Gastrocnemius medialis (tissue), 4 donors: Measurements from ENCODE around the gene DDX49. TPM values are rescaled to one million over a fixed set of nuclear protein-coding genes. Genes with fewer than 3 reads are reported as not detected.

ENCODE experiments used
- ATAC-seq, 2 donors: fragments of 150-250 bp; one replicate each; pipeline ENCODE4 v1.9.1; 2016
- DNase-seq, 2 donors: peaks; one replicate each; pipeline ENCODE4 v3.0.0-alpha.2; 2019
- H3K27ac ChIP-seq, 4 donors: fragments of 200-600 bp; sonication (generic); 1 replicate in 1 of 4; 2 replicates in 3 of 4; pipeline ENCODE4 v1.5.1; 2016 to 2018; ENCODE audit warnings: mild to moderate bottlenecking in 2 of 4, moderate library complexity in 1 of 4
- H3K27me3 ChIP-seq, 3 donors: fragments of 200-600 bp; sonication (generic) in 2 of 3; 1 replicate in 1 of 3; 2 replicates in 2 of 3; pipeline versions ENCODE4 v1.5.1 to v1.6.0; 2016 to 2019; ENCODE audit warnings: mild to moderate bottlenecking in 1 of 3, moderate library complexity in 1 of 3
- H3K36me3 ChIP-seq, 2 donors: fragments of 200-600 bp; sonication (generic) in 1 of 2; one replicate each; pipeline ENCODE4 v1.5.1; 2017 to 2018
- H3K4me1 ChIP-seq, 2 donors: fragments of 200-600 bp; sonication (generic) in 1 of 2; one replicate each; pipeline ENCODE4 v1.5.1; 2016 to 2017; ENCODE audit warnings: mild to moderate bottlenecking in 2 of 2
- H3K4me3 ChIP-seq, 4 donors: fragments of 200-600 bp; sonication (generic) in 3 of 4; 1 replicate in 1 of 4; 2 replicates in 3 of 4; pipeline ENCODE4 v1.5.1; 2016 to 2019; ENCODE audit warnings: mild to moderate bottlenecking in 2 of 4
- H3K9me3 ChIP-seq, 3 donors: fragments of 200-600 bp; sonication (generic) in 2 of 3; 1 replicate in 1 of 3; 2 replicates in 2 of 3; pipeline ENCODE4 v1.5.1; 2016 to 2019
- POLR2A ChIP-seq, 2 donors: fragments of 450-650 bp; IDR thresholded peaks; one replicate each; pipeline ENCODE4 v1.6.1; 2017; ENCODE audit warnings: antibody characterized with exemption in 2 of 2, mild to moderate bottlenecking in 2 of 2, moderate library complexity in 2 of 2
- in situ Hi-C, 4 donors: fragments of 200-750 bp; cut with MboI; loops; one replicate each; pipeline versions ENCODE4 v1.15.0 to v1.8.0; 2017; ENCODE audit warnings: low sequenced_read_pairs in 4 of 4
- intact Hi-C: fragments of 100-400 bp; cut with DNase I; formaldehyde crosslinking; loops from one replicate; pipeline ENCODE4 v1.15.1; 2023; ENCODE audit warnings: low total_unique reads
- total RNA-seq, 4 donors: library from RNA; depleted of rRNA; stranded (reverse); fragments of >200 nt; gene quantifications; one replicate each; pipeline versions ENCODE4 v1.1.0 to v1.2.3, GENCODE V29; 2016
- TF ChIP-seq, protein P1 (sequence below), 5 experiments: fragments of 450-650 bp in 3 of 5; fragments of 200-600 bp in 2 of 5; sonication (generic) in 2 of 5; IDR thresholded peaks in 4 of 5; conservative IDR thresholded peaks in 1 of 5; 1 replicate in 4 of 5; 2 replicates in 1 of 5; pipeline ENCODE4 v1.5.1; 2016 to 2019; ENCODE audit warnings: antibody characterized with exemption in 5 of 5, mild to moderate bottlenecking in 3 of 5, moderate library complexity in 3 of 5

The DDX49 gene
- total RNA-seq, 4 donors from 2014 or later: 40.6 to 60.1 (median 44.2) TPM

DNA sequence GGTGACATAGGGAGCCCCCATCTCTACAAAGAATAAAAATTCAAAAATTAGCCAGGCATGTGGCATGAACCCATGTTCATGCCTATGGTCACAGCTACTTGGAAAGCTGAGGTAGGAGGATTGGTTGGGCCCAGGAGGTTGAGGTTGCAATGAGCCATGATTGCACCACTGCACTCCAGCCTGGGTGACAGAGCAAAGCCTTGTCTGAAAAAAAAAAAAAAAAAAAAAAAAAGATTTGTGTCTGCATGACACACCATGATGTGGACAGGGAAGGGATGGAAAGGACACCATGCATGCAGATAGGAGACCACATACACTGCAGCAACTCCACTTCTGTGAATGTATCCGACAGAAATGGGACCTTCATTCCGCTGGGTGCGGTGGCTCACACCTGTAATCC lies 55.5 kb downstream of the DDX49 start:
- H3K27me3 ChIP-seq: no peaks in the 10 kb centered on the region
- TF ChIP-seq, protein P1, sequence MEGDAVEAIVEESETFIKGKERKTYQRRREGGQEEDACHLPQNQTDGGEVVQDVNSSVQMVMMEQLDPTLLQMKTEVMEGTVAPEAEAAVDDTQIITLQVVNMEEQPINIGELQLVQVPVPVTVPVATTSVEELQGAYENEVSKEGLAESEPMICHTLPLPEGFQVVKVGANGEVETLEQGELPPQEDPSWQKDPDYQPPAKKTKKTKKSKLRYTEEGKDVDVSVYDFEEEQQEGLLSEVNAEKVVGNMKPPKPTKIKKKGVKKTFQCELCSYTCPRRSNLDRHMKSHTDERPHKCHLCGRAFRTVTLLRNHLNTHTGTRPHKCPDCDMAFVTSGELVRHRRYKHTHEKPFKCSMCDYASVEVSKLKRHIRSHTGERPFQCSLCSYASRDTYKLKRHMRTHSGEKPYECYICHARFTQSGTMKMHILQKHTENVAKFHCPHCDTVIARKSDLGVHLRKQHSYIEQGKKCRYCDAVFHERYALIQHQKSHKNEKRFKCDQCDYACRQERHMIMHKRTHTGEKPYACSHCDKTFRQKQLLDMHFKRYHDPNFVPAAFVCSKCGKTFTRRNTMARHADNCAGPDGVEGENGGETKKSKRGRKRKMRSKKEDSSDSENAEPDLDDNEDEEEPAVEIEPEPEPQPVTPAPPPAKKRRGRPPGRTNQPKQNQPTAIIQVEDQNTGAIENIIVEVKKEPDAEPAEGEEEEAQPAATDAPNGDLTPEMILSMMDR (IDR thresholded peaks at IDR 0.05 in 4 of 5, conservative IDR thresholded peaks at IDR 0.05 in 1 of 5): no peak
- no peak for TF ChIP-seq POLR2A (IDR thresholded peaks at IDR 0.05)
- no peaks in the 10 kb centered on the region for H3K9me3 ChIP-seq
- H3K4me3 ChIP-seq: no peak overlapping the region
- H3K27ac ChIP-seq: no peak overlapping the region
- ATAC-seq: no peak
- intact Hi-C loops: no loop called here
- H3K36me3 ChIP-seq: no peaks in the 10 kb centered on the region
- no peaks in the 10 kb centered on the region for H3K4me1 ChIP-seq
- in situ Hi-C loops: no loop called here
- no peak for DNase-seq

DNA sequence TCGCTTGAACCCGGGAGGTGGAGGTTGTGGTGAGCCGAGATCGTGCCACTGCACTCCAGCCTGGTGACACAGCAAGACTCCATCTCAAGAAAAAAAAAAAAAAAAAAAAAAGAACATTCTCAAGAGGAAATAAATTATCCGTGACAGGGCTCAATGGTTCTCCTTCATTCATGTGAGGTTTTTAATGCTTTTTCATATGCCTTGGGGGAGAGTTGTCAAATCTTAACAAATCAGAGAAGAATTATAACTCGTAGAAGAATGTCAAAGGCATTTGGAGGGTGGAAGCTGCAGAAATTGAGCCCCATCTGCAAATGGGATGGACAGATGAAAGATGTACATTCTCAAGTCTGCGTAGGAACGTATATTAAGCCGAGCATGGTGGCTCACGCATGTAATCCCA lies 56.4 kb downstream of the DDX49 start:
- H3K27ac ChIP-seq: no peak overlapping the region
- no peaks in the 10 kb centered on the region for H3K27me3 ChIP-seq
- H3K9me3 ChIP-seq: no peaks in the 10 kb centered on the region
- no peaks in the 10 kb centered on the region for H3K36me3 ChIP-seq
- no peak for TF ChIP-seq POLR2A (IDR thresholded peaks at IDR 0.05)
- TF ChIP-seq, protein P1 (IDR thresholded peaks at IDR 0.05 in 4 of 5, conservative IDR thresholded peaks at IDR 0.05 in 1 of 5): no peak
- no peak for DNase-seq
- intact Hi-C loops (no loop called here), in situ Hi-C loops (no loop called here)
- no peaks in the 10 kb centered on the region for H3K4me1 ChIP-seq
- no peak overlapping the region for H3K4me3 ChIP-seq
- no peak for ATAC-seq

Other genes starting within 250 kb of the DDX49 start
- gene CRTC1, start 236.0 kb upstream of the DDX49 start, total RNA-seq: 1 to 10 TPM; 2.8 to 8.8 (median 3.7) TPM
- gene COMP, start 128.4 kb upstream of the DDX49 start, total RNA-seq: 10 to 100 TPM in 1 of 4 donors, 1 to 10 TPM in 1, under 1 TPM in 1, not detected in 1; 0.24 to 77.8 (median 1.3) TPM
- gene UPF1, start 87.8 kb upstream of the DDX49 start, total RNA-seq: 10 to 100 TPM; 26.0 to 64.9 (median 46.4) TPM
- gene CERS1, start 23.6 kb upstream of the DDX49 start, total RNA-seq: 1 to 10 TPM; 1.1 to 6.9 (median 3.3) TPM
- gene COPE, start 328 bp upstream of the DDX49 start, total RNA-seq: 100 to 1,000 TPM; 169 to 229 (median 203) TPM
- 100 to 1,000 TPM in 3 of 4 donors, 10 to 100 TPM in 1; 86.2 to 202 (median 113) TPM for gene HOMER3, start 21.5 kb downstream of the DDX49 start, total RNA-seq
- gene SUGP2, start 113.8 kb downstream of the DDX49 start, total RNA-seq: 10 to 100 TPM; 24.6 to 38.2 (median 32.8) TPM
- gene ARMC6, start 113.9 kb downstream of the DDX49 start, total RNA-seq: 10 to 100 TPM; 18.2 to 35.7 (median 25.2) TPM
- gene SLC25A42, start 144.3 kb downstream of the DDX49 start, total RNA-seq: 10 to 100 TPM; 12.3 to 85.3 (median 37.1) TPM
- 10 to 100 TPM; 30.1 to 52.1 (median 42.8) TPM for gene TMEM161A, start 218.8 kb downstream of the DDX49 start, total RNA-seq